ENCODE data around the gene DDB1.

The DDB1 gene

GRCh38 chr11:61325649-61326414, 7.1 kb downstream of the DDB1 start:
- Histone ChIP-seq H3K27me3 (ENCODE audit: insufficient read depth, poor library complexity, severe bottlenecking) (no peaks in the 10 kb centered on the region), H3K4me1 (ENCODE audit: insufficient read depth, poor library complexity, severe bottlenecking) (peaks cover 8% of the 10 kb centered on the region), H3K36me3 (ENCODE audit: low read depth) (peaks cover 95% of the 10 kb centered on the region), H3K27ac (ENCODE audit: poor library complexity, severe bottlenecking) (no peak overlapping the region), H3K4me3 (ENCODE audit: severe bottlenecking) (no peak overlapping the region), H3K9me3 (ENCODE audit: severe bottlenecking) (no peaks in the 10 kb centered on the region)
- TF ChIP-seq CTCF (IDR thresholded peaks at IDR 0.05; ENCODE audit: poor library complexity, severe bottlenecking), result no peak
- no peak for DNase-seq (ENCODE audit: low spot score)
- peak; percentile 89 for ATAC-seq (ENCODE audit: low read depth)

- no peaks in the 10 kb centered on the region for H3K27me3 ChIP-seq (ENCODE audit: insufficient read depth, poor library complexity, severe bottlenecking)
- DNase-seq (ENCODE audit: low spot score) (no peak), ATAC-seq (ENCODE audit: low read depth) (peak; percentile 33; the same call in 1 of the 3 replicates)
- TF ChIP-seq CTCF (IDR thresholded peaks at IDR 0.05; ENCODE audit: poor library complexity, severe bottlenecking), result no peak
- H3K27ac ChIP-seq (ENCODE audit: poor library complexity, severe bottlenecking), result no peak overlapping the region
- H3K4me1 ChIP-seq (ENCODE audit: insufficient read depth, poor library complexity, severe bottlenecking), result no peaks in the 10 kb centered on the region
- H3K4me3 ChIP-seq (ENCODE audit: severe bottlenecking), result no peak overlapping the region
- H3K36me3 ChIP-seq (ENCODE audit: low read depth), result peaks cover 94% of the 10 kb centered on the region
- no peaks in the 10 kb centered on the region for H3K9me3 ChIP-seq (ENCODE audit: severe bottlenecking)
Observed at GRCh38 chr11:61315260-61315659, 17.6 kb downstream of the DDB1 start.

DNA sequence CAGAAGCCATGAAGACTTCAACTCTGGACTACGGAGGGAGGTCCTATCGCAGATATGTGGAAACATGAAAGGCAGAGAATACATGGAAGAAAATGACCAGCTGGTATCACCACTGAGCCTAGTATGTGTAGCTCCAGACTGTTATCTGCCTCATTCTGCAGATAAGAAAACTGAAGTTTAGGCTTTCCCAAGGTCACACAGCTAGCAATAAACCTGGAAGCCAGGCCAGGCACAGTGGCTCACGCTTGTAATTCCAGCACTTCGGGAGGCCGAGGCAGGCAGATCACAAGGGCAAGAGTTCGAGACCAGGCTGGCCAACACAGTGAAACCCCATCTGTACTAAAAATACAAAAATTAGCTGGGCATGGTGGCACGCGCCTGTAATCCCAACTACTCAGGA, 22.2 kb downstream of the DDB1 start:
- no peak overlapping the region for H3K27ac ChIP-seq (ENCODE audit: poor library complexity, severe bottlenecking)
- peaks cover 99% of the 10 kb centered on the region for H3K36me3 ChIP-seq (ENCODE audit: low read depth)
- H3K27me3 ChIP-seq (ENCODE audit: insufficient read depth, poor library complexity, severe bottlenecking), result no peaks in the 10 kb centered on the region
- H3K9me3 ChIP-seq (ENCODE audit: severe bottlenecking), result no peaks in the 10 kb centered on the region
- TF ChIP-seq CTCF (IDR thresholded peaks at IDR 0.05; ENCODE audit: poor library complexity, severe bottlenecking), result no peak
- no peak for ATAC-seq (ENCODE audit: low read depth)
- no peaks in the 10 kb centered on the region for H3K4me1 ChIP-seq (ENCODE audit: insufficient read depth, poor library complexity, severe bottlenecking)
- DNase-seq (ENCODE audit: low spot score), result no peak
- no peak overlapping the region for H3K4me3 ChIP-seq (ENCODE audit: severe bottlenecking)

DNA sequence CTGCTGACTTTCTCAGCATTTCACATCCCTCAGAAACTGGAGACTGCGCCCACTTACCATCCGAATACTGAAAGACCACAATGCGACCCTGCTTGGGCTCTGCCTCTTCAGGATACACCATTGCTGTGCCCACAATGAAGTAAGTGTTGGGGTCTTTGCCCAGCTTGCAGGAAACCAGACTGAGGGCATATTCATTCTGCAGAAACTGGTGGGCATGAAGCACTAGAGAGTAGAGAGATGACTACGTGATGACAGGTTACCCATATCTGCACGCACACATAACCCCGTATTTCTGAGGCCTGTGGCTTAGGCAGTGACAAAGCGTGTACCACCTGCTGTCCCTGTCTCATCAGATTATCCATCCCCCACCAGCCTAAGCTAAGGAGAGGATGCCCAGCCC, 23.2 kb downstream of the DDB1 start:
- H3K9me3 ChIP-seq (ENCODE audit: severe bottlenecking), result no peaks in the 10 kb centered on the region
- H3K4me3 ChIP-seq (ENCODE audit: severe bottlenecking), result no peak overlapping the region
- DNase-seq (ENCODE audit: low spot score) (no peak), ATAC-seq (ENCODE audit: low read depth) (no peak)
- H3K4me1 ChIP-seq (ENCODE audit: insufficient read depth, poor library complexity, severe bottlenecking), result no peaks in the 10 kb centered on the region
- no peak for TF ChIP-seq CTCF (IDR thresholded peaks at IDR 0.05; ENCODE audit: poor library complexity, severe bottlenecking)
- no peaks in the 10 kb centered on the region for H3K27me3 ChIP-seq (ENCODE audit: insufficient read depth, poor library complexity, severe bottlenecking)
- peaks cover 99% of the 10 kb centered on the region for H3K36me3 ChIP-seq (ENCODE audit: low read depth)
- H3K27ac ChIP-seq (ENCODE audit: poor library complexity, severe bottlenecking), result no peak overlapping the region

- Histone ChIP-seq H3K36me3 (ENCODE audit: low read depth) (peaks cover 96% of the 10 kb centered on the region), H3K27ac (ENCODE audit: poor library complexity, severe bottlenecking) (no peak overlapping the region), H3K27me3 (ENCODE audit: insufficient read depth, poor library complexity, severe bottlenecking) (no peaks in the 10 kb centered on the region), H3K4me3 (ENCODE audit: severe bottlenecking) (no peak overlapping the region), H3K9me3 (ENCODE audit: severe bottlenecking) (no peaks in the 10 kb centered on the region), H3K4me1 (ENCODE audit: insufficient read depth, poor library complexity, severe bottlenecking) (no peaks in the 10 kb centered on the region)
- no peak for TF ChIP-seq CTCF (IDR thresholded peaks at IDR 0.05; ENCODE audit: poor library complexity, severe bottlenecking)
- no peak for DNase-seq (ENCODE audit: low spot score)
- no peak for ATAC-seq (ENCODE audit: low read depth)
Observed at GRCh38 chr11:61309141-61309540, 23.8 kb downstream of the DDB1 start.
